NCI-H187 (cell line): ENCODE data around the gene TWNK.
A peak's percentile ranks its signal among the peaks of the same experiment; 100 is the strongest.

ENCODE experiments used
- DNase-seq, 2 experiments: peaks; one replicate each; lab custom pipeline; 2025; lab: John Stamatoyannopoulos, UW

Gene TWNK

DNA sequence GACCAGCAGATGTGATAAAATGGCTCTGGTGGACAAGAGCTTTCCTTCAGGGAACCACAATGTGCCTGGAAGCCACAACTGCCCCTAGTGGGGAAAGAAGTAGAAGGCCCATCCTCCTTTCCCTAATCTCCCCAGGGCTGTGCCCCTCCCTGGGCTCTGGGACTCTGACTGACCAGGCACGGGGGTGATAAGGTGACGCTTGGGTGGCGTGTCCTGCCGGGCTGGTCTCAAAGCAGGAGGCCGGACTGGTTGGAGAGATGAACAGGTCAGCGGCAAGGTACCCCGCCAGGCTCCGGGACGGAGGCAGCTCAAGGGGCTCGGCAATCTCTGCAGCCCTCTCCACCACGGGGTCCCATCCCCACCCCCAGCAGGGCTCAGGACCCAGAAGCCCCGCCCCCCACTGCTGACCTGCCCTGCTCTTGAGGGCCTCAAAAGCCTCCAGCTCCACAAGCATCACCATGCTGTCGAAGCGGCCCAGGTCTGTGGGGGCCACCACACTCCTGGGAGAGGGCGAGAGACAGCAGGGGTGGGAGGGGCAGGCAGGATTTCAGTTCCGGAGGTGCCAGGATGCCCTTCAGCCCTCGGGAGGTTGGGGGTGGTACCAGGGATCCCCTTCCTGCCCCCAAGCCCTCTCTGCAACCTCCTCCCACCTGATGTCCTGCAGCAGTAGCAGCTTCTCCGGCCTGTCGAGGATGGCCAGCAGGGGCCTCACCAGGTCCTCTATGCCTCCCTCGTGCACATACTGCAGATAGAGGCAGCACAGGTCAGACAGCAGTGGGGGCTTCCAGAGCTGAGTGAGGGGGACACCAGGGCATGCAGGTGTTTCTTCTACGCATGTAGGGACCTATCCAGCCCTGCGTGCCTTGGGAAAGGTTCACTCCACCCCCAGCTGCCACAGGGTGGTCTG is 24.4 kb downstream of the TWNK start:
- no peak for DNase-seq

DNA sequence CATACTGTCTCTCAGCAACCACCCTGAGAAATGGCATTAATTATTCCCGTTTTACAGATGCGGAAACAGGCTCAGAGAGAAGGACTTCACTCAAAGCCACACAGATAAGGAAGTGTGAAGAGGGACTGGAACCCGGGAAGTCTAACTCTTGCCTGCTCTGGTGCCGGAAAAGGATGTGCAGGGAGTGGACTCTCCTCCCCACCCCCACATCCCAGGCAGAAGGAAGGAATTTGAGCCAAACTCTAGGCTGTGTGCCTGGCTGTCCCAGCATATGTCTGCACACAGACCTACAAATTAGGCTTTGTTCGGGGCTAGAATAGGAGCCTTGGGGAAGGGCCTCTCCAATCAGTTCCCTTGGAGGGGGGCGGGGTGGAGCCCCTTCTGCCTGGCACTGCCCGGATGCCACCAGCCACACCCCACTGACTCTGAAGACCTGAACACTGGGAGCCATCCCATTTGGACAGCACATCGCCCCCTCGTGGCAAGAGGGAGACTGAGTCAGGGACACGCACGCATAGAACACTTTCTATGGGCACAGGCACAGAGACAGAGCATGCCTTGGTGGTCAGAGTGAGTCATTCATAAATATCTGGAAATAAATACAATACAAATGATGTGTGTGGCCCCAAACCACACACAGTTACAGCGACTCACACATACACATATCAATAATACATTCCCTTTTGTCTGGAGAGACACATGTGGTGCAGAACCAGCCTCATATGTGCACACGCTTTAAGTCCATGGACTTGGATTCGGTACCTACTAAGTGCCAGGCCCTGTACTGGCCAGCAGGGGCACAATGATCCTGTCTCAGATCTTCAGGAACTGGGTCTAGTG is 25.4 kb downstream of the TWNK start:
- peak in 1 of 2 experiments; percentile 30 for DNase-seq

- no peak for DNase-seq
Observed at GRCh38 chr10:101013365-101013825, 26.1 kb downstream of the TWNK start.

DNA sequence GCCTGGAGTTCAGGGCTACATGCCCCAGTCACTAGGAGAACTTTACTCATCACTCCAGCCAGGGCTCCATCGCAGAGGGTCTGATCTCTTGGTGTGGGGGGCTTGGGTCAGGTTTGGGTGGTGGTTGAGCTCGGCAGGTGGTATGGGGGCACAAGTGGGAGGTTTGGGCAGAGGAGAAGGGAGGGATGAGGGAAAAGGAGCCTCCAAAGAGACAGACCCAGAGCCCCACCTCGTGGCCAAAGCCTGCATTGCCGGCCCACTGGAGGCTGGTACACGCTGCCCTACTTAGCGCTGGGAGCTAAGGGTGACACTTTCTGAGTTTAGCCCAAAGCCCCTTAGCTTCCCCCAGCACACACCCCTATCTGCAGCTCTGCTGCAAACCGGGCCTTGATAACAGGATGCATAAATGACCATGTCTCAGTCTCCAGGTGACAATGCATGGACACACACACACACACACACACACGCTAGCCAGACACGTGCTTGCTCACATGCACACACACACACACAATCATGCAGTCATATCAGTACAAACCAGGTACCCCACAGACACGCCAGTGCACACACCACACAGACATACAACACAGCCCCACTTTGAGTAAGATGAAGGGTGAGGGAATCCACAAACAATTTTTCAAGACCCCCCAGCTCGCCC is 27.0 kb downstream of the TWNK start:
- peak; percentile 4 to 56 for DNase-seq

DNA sequence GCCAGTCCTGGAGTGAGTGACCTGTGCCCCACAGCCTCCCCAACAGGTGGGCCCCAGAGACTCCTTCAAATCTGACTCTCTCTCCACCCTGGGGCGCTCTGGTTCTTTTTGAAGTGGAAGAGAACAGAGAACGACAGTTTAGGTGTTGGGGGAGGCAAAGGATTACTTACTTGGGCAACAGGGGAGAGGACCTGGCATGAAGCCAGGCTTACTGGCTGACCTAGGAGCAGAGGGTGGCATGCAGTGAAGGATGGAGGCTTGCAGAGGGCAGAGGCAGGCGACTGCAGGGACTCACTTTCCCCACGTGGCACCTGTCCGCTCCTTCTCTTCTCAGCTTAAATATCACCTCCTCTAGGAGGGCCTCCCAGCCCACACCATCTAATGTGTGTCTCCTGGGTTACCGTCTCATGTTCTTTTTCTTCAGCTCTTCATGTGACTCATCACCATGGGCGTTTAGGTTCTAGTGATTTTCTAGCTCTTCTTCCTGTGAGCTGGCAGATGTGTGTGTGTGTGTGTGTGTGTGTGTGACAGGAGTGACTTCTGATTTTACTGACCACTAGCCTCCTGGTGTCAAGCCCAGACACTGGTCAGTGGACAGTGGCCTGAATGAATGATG is 27.7 kb downstream of the TWNK start:
- no peak for DNase-seq

- DNase-seq, result no peak
Observed at GRCh38 chr10:101015582-101015973, 28.2 kb downstream of the TWNK start.

GRCh38 chr10:101016814-101017213 is 29.5 kb downstream of the TWNK start:
- no peak for DNase-seq

DNA sequence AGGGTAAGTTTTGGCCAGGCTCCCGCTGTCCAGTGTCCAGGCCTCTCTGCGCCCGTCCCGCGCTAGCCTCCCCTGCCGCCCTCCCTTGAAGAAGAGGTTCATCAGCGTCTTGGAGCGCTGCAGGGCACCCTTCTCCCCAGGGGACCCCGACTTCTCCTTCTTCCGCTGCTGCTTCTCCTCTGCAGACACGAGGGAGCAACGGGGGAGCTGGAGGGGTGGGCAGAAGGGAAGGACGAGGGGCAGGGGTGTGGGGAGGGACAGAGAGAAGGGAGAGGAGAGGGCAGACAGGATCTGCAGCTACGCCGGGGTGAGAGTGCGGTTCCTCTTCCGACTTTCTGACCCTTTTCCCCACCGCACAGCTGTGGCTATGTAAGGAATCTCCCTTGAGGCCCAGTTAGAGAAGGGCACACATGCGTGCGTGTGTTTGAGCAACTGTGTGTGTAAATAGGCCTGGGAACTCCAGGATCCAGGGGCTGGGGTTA is 30.8 kb downstream of the TWNK start:
- DNase-seq, result no peak

GRCh38 chr10:101018600-101019439 is 31.5 kb downstream of the TWNK start:
- DNase-seq, result peak; percentile 6 to 24

DNA sequence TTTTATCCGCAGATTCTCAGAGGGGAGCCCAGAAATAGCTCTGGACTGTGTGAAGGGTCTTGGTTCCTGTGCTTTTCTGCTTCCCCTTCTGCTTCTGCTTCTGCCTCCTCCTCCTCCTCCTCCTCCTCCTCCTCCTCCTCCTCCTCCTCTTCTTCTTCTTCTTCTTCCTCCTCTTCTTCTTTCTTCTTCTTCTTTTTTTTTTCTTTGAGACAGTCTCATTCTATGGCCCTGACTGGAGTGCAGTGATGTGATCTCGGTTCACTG is 32.0 kb downstream of the TWNK start:
- no peak for DNase-seq

DNA sequence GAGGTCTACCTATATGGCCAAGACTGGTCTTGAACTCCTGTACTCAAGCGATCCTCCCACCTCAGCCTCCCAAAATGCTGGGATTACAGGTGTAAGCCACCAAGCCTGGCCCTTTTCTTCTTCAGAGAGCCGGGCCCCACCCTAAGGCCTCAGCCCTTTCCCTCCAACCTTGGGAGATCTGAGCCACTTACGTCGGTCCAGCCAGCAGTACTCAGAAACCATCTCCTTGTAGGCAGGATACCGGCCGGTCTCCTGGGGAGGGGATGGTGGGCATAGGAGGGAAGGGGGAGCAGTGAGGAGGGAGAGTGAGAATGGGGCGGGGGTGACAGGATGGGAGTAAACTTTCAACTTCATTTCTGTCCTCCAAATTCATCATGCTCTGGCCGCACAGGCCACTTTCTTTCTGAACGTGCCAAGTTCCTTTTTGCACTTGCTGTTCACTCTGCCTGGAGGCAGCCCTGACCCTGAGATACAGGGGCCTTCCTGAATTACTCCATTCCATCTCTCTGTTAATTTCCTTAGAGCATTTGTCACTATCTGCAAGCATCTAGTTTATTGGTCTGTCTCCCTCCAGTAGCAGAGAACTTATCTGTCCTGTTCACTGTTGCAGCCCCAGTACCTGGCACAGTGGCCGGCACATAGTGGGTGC is 33.2 kb downstream of the TWNK start:
- DNase-seq, result no peak

GRCh38 chr10:101021239-101021638 is 33.9 kb downstream of the TWNK start:
- DNase-seq, result no peak

- DNase-seq, result no peak
Observed at GRCh38 chr10:101021692-101022251, 34.4 kb downstream of the TWNK start.

DNA sequence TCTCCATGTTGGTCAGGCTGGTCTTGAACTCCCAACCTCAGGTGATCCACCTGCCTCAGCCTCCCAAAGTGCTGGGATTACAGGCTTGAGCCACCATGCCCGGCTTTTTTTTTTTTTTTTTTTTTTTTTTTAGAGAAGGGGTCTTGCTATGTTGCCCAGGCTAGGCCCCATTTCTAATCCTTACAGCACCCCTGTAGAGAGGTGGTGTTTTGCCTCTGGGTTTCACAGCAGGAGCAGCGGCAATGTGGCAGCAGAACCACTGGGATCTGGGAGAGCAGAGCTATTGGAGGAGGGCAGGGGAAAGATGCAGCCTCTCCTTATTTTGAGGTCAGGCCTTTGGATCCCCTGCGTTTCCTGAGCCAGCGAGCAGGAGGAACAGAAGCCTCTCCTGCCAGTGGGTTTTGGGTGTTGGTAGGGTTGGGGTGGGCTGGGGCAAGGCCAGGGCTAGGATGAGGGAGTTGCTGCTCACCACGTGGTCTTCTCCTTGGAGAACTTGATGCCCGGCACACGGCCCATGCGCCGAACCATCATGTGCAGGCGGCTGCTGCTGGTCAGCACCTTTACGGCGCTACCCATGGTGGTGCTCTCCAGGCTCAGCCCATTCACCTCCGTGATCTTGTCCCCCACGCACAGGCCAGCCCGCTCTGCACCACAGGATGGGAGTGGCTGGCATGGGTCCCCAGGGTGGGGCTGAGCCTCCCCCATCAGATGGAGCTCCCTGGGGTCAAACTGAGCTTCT is 35.8 kb downstream of the TWNK start:
- DNase-seq, result no peak

DNA sequence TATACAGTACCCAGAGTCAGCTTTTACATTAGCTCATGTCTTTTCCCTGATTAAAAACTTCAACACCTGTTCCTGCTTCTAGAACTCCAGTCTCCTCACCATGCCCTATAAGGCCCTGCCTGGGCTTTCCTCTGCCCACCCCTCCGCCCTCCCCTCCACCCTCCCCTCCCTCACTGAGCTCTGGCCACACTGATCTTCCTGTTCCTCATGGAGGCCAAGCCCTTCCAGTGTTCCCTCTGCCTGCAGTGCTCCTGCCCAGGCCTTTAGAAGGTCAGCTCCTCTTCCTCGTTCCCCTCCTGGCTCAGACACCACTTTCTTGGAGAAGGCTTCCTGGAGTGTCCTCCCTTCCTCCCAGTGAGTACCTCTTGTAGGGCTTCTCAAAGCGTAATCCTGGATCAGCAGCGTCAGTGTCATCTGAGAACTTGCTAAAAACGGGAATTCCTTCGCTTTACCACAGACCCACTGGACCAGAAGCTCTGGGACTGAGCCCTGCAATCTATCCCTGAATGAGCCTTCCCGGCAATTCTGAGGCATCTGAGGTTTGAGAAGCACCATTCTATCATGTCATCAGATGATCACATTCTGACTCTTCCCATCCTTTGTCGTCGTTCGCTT is 39.9 kb downstream of the TWNK start:
- DNase-seq, result no peak

- DNase-seq, result no peak
Observed at GRCh38 chr10:101028446-101029337, 41.3 kb downstream of the TWNK start.

DNA sequence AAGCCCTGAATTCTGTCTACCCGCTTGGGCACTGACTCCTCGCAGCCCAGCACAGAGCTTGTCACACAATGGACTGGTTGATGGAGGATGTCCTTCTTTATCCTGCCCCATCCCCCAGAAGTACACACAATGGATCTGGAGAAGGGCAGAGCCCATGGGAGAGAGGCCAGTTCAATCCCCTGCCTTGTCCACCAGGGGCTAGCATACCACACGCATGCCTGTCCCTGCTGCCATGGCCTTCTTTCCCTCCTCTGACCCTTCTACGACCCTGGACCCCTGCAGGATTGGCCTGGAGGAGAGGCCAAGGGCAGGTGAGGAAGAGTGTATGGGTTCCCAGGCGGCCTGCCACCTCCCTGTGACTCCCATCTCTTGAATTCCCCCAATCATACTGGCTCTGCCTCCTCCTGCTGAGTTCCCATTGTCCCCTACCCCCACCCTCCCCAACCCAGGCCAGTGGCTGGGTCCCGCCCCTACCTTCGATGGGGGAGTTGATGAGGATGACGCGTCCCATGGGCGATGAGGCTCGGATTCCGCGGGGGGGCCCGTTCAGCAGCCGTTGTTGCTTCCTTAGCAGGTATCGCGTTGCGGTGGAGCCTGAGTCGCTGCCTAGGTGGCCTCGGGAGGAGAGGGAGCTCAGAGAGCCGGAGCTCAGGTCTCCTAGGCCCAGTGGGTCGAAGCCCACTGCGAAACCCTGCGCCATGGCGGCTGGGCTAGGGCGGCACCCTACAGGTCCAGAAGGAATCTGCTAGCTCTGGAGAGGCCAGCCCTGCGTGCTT is 42.4 kb downstream of the TWNK start:
- DNase-seq, result no peak
